ENCODE results near the gene WFDC8.

Gene WFDC8

DNA sequence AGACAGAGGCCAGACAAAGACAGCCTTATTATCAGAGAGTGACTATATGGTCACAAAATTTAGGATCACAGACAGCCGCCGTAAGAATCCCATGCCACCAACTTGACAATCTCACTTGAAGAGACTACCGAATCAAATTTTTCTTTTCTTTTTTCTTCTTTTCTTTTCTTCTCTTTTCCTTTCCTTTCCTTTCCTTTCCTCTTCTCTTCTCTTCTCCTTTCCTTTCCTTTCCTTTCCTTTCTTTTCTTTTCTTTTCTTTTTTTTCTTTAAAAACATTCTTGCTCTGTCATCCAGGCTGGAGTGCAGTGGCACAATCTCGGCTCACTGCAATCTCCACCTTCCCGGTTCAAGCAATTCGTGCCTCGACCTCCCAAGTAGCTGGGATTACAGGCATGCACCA is 30.7 kb downstream of the WFDC8 start:
- no peak for DNase-seq (ENCODE audit: low read depth)

GRCh38 chr20:45547206-45547770 is 31.8 kb downstream of the WFDC8 start, which contains the start of gene EPPIN:
Gene EPPIN (minus strand): TSS chr20:45547401. CDS start chr20:45547357, 44 bp downstream.
- DNase-seq (ENCODE audit: low read depth): no peak

GRCh38 chr20:45545754-45546453 is 33.2 kb downstream of the WFDC8 start:
- DNase-seq (ENCODE audit: low read depth): no peak

DNA sequence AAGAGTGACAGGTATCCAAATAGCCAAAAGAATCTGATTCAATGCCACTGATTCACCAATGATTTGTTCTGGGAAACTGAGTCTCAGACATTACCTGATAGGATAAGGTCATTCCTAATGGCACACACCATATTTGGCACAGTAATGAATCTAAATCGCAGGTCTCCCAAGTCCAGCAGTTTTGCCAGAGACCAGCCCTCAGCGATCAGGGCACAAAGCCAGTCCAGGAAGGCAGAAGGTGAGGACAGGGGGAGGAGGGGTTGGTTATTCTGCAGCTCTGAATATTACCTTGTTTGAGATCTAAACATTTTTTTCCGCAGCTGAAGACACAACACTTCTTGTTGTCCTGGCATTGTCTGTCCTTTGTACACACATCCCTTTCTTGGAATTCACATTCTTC is 33.7 kb downstream of the WFDC8 start:
- DNase-seq (ENCODE audit: low read depth): no peak

- DNase-seq (ENCODE audit: low read depth): no peak
These were observed 39.7 kb downstream of the WFDC8 start, which contains the start of gene WFDC6 for GRCh38 chr20:45539382-45539781. Gene WFDC6 (minus strand): TSS chr20:45539482. CDS start chr20:45539407, 75 bp downstream.

GRCh38 chr20:45538209-45538799 is 40.8 kb downstream of the WFDC8 start:
- no peak for DNase-seq (ENCODE audit: low read depth)

DNA sequence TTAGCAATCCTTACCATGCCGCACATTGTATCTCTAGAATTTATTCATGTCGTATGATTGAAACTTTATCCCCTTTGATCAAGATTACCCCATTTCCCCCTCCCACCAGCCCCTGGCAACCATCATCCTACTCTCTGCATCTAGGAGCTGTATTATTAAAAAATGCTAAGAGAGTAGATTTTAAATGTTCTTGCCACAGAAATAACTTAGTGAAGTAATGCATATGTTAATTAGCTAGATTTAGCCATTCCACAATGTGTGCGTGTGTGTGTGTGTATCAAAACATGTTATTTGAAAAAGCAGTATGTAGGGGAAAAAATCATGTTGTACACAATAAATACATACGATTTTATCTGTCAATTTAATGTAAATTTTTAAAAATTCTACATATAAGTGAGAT is 51.8 kb downstream of the WFDC8 start:
- no peak for DNase-seq (ENCODE audit: low read depth)

- no peak for DNase-seq (ENCODE audit: low read depth)
These were observed 55.3 kb downstream of the WFDC8 start for GRCh38 chr20:45523821-45524220.

- DNase-seq (ENCODE audit: low read depth): no peak
These were observed 60.8 kb downstream of the WFDC8 start for GRCh38 chr20:45518282-45518681.

DNA sequence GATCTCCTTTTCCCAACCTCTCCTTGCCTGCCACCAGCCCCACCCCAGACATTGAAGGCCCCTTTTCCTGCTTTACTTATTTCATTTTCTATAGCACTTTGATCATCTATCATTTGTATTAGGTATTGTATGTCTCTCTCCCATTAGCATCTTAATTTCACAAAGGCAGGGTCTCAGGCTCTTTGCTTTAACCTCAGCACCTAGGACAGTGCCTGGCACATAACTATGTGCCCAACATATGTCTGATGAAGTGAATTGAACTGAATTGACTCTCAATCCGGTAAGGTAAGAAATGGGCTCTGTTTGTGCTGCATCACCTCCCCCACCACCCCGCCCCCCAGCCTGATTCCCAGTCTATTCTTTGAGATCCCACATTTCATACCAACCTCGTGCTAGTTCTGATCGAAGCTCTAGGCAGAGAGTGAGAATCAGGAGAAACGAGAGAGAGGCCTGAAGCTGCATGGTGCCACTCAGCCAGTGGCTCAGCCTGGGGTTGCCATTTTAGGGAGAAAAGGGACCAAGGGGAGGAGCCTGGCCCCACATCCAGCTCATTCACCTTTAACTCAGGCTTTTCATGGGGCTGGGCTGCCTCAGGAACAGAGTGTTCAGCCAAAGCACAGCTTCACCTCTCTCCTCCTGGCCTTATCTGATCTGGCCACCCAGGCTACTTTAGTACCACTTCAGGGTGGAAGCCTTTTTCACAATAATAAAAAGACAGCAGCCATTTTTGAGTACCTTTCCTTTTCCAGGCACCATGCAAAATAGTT is 63.8 kb downstream of the WFDC8 start, which contains the start of gene SPINT3:
Gene SPINT3, minus strand, starts transcription at position 476 of the 767 bp plus-strand sequence. Its CDS starts 14 bp downstream, at position 462.
- no peak for DNase-seq (ENCODE audit: low read depth)

- DNase-seq (ENCODE audit: low read depth): no peak
These were observed 68.7 kb downstream of the WFDC8 start for GRCh38 chr20:45510242-45510862.

DNA sequence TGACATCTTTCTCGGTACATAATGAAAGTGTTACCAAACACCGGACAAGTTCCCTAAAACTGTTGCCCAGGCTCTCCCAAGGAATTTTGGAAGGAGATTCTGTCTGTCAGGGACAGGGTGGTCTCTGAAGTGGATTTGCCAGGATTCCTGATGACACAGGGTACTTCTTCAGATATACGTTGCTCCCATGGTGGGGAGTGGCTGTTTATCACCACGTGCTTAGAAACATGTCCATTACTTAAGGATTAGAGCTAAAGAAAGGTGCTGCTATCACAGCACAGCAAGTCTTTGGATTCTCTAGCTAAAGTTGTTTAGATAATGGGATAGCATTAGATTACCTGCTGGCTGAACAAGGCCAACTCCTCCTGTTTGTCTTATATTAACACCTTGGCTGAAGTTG is 70.0 kb downstream of the WFDC8 start:
- DNase-seq (ENCODE audit: low read depth): no peak

- no peak for DNase-seq (ENCODE audit: low read depth)
These were observed 70.8 kb downstream of the WFDC8 start for GRCh38 chr20:45508068-45508886.

GRCh38 chr20:45507011-45507820 is 71.9 kb downstream of the WFDC8 start:
- DNase-seq (ENCODE audit: low read depth): no peak

DNA sequence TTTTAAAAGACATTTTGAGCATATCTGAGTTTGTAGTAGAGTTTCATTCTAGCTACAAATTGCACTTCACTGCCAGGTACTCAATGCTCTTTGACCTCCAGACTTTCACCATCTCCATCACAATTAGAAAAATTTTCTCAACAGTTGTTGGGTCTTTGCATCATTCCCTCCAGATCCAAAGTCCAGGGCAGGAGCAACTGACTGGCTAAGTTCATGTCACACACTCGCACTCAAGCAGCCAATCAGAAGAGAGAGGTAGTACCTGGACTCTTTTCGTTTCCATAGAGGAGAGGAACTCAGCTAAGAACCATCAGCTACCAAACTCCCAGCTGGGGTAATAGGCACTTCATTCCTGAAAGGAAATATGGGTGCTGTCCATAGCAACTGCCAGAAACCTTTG is 72.7 kb downstream of the WFDC8 start:
- DNase-seq (ENCODE audit: low read depth): no peak

DNA sequence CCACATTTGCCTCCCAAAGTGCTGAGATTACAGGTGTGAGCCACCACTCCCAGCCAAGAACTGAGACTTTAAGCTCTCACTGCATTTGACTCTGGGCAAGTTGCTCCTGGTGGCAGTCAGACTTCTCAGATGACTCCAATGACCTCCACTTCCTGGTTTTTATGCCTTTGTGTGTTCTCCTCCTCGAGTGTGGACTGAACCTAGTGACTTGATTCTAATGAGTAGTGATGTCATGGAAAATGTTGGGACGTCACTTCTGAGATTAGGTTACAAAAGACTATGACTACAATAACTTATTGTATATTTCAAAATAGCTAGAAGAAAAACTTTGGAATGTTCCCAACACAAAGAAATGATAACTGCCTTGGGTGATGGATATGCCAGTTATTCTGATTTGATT is 75.7 kb downstream of the WFDC8 start:
- DNase-seq (ENCODE audit: low read depth): no peak

DNA sequence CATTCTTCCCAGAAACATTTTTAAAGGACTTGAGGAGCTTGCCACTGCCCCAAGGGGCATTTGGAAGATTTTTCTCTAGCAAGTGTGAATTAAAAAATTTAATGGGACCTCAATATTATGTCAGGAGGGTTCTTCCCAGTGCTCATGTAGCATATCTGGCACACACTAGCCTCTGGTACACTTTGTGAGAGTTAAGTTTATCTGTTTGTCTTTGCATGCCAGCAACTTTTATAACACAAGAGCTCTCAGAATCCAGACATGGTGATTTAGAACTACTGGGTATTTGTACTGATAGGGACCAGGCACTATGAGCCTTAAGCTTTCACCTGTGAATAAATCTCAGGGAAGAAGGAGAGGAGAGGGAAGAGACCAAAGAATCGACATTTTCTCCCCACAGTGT is 76.5 kb downstream of the WFDC8 start:
- no peak for DNase-seq (ENCODE audit: low read depth)
